GM18517 (cell line): Measurements from ENCODE around the gene VAPA.
A peak's percentile ranks its signal among the peaks of the same experiment; 100 is the strongest.

ENCODE experiments used
- ATAC-seq: cut with Tn5 transposase; IDR thresholded peaks from one replicate; pipeline ENCODE4 v1.9.1; 2021; ENCODE audit warnings: mild to moderate bottlenecking, moderate library complexity; ENCODE audit not compliant: unreplicated experiment

VAPA gene, protein sequence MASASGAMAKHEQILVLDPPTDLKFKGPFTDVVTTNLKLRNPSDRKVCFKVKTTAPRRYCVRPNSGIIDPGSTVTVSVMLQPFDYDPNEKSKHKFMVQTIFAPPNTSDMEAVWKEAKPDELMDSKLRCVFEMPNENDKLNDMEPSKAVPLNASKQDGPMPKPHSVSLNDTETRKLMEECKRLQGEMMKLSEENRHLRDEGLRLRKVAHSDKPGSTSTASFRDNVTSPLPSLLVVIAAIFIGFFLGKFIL

DNA sequence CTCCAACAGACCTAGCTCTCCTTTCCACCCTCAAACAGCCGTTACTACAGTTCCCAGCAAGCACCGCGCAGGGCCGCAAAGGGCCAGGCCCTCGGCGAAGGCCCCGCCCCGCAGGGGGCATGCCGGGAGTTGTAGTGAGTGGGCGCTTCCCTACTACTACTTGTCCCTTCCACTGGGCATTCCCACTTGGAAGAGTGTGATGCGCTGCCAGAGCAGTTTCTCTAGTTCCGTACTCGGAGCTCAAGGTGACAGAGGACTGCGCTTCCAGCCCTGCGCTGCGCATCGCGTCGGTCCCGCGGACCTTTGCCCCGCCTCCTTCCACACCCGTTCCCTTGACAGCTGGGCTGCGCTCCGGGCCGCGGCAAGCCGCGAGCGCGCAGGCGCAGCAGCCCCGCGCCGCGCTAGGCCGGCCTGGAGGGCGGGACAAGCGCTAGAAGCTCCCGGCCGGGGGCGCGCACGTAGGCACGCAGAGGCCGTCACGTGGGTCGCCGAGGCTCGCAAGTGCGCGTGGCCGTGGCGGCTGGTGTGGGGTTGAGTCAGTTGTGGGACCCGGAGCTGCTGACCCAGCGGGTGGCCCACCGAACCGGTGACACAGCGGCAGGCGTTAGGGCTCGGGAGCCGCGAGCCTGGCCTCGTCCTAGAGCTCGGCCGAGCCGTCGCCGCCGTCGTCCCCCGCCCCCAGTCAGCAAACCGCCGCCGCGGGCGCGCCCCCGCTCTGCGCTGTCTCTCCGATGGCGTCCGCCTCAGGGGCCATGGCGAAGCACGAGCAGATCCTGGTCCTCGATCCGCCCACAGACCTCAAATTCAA is at the start of gene VAPA:
TSS of gene VAPA (plus strand) at position 491 of the 808 bp plus-strand sequence. CDS start at position 732, 241 bp downstream.
- ATAC-seq: peak; percentile 86

DNA sequence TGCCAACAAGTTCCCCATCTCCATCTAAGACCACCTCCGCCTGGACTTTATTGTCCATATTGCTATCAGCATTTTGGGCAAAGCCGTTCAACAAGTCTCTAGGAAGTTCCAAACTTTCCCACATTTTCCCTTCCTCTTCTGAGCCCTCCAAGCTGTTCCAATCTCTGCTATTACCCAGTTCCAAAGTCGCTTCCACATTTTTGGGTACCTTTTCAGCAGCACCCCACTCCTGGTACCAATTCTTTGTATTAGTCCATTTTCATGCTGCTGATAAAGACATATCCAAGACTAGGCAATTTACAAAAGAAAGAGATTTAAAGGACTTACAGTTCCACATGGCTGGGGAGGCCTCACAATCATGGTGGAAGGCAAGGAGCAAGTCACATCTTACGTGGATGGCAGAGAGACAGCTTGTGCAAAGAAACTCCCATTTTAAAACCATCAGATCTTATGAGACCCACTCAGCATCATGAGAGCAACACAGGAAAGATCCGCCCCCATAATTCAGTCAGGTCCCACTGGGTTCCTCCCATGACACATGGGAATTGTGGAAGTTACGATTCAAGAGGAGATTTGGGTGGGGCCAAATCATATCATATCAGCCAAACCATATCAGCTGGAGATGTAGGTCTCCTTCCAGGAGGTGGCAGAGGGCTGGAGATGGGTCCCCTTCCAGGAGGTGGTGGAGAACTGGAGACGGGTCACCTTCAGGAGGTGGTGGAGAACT is 47.9 kb upstream of the VAPA start:
- no peak for ATAC-seq

DNA sequence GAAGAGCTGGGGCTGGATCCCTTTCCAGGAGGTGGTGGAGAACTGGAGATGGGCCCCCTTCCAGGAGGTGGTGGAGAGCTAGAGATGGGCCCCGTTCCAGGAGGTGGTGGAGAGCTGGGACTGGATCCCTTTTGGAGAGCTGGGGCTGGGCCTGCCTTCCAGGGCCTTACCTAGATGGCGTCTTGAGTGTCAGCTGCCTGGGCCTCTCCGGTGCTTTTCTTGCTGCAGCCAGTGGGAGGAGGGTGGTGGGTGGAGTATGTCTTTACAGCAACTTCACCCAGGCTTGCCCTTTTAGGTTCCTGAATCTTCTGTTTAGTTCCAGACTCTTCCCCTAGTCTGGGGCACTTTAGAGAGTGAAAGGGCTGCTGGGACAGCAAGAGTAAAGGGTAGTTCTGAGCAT is 47.2 kb upstream of the VAPA start:
- ATAC-seq: no peak

DNA sequence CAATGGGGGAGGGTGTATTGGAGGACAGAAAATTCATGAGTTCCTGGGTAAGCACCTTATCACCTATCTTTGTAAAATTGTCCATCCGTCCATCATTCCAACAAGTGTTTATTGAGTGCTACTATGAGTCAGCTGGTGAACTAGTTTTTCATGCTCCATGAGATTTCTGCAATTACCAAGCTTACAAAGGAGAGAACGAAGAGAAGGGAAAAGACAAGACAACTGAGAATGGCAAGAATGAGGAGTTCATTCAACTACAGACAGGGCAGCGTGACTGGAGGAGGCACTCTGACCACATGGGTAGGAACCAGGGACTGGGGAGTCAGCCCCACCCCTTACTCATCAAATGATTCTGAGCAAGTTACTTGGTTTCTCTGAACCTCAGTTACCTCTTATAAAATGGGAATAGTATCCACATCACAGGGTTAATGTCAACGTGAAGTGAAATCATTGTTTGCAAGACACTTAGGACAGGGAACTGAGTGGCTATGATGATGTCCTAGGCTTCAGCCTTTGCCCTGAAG is 46.7 kb upstream of the VAPA start:
- ATAC-seq: no peak

DNA sequence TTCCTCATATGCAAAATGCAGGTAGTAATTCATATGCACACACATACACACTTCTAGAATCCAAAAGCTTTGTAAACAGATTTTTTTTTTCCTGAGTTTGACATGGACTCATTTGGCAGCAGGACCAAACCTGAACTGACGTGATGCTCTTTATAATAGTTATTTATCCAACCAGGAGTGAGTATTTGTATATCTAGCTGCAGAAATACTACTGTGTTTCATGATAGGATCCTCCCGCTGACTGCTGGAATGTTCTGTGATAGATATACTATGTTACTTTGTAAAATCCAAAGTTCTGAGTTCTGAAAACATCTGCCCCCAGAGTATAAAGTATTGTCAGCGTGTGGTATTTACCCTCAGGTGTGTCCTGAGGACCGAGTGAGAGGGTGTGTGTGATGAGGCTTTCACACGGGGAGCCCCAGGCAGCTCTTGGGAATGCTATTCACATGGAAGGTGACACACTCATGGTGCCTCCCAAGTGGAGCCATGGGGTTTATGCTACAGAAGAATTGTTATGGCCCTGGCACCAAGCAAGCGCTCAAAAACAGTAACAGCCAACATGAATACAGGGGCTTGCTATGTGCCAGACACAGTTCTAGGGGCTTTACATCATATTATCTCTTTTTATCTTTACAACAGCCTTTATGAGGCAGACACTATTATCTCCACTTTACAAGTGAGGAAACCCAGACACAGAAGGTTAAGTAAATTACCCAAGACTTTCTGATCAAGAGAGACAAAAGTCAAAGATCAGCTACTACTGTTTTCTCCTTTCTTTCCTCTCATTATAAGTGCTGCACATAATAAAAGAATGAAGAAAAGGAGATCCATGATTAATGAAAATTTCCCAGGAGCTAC is 44.7 kb upstream of the VAPA start:
- ATAC-seq: no peak

DNA sequence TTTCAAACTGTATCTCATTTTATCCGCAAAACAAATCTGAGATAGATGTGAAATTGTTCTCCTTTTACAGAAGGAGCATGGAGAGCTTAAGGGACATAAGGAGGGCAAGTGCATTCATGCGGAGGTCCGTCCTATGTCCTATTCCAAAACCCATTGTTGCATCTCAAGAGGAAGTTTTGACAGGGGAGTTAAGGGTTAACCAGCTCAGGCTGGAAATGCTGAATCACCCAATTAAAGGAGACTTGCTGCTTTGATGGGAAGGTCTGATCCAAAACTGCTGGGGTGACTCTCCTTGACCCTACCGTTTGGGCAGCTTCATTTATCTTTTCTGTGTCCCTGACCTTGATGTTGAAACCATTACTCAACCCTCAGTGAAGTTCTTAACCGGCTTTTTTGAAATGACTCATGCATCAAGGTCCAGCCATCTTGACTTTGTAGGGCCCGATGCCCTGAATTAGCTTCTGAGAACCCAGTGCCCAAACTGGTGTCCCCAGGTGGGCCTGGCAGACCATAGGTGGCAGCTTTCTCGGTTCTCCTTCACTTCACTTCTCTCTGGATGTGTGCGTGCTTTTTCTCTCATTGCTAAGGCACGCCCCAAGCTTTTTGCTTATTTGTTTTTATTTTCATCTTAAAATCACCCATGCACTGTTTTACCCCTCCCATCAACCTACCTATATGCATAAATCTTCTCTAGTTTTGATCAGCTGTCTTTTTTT is 43.9 kb upstream of the VAPA start:
- ATAC-seq: peak; percentile 75

DNA sequence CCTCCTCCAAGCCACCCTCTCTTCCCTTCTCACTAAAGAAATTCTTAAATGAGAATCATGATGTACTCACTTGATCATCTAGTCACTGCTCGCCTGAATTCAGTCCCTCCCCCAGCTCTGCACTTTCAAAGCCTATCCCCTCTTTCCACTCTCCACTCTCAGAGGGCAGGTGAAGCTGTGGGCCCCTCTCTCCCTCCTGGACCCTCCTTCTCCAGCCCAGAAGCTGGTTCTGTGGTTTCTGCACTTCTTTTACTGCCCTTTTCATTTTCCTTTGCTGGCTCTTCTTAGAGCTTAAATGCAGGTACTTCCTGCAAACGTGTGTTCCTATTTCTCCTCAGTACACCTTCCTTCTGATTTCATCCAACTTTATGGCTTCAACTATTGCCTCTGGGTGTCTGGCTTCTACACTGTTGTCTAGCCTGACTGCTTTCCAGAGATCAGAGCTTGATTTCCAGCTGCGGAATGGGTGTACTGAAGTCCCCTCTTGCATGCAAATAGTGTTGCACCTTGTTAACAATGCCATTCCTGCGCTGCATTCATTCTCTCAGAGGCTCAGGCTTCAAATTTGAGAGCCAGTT is 43.3 kb upstream of the VAPA start:
- no peak for ATAC-seq

DNA sequence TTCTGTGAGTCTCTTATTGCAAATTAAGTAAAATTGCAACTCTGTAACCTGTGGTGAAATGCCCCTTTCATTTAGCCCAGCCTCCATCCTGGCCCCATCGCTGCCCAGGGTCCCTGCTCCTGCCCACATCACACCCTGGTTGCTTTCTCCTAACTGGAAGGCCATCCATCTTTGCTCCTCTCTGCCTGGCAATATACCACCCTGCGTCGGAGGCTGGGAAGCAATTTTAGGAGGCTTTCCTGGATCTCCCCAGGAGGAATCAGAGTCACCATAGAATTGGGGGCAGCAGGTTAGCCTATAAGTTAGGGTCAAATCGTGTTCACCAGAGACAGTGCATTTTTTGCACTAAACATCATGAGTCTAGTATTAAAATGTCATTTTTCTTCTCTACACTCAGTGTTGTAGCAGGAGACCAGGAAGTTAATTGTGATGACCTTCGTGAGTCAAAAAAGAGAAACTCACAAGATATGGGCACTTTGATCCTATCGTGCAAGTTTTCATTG is 42.5 kb upstream of the VAPA start:
- ATAC-seq: no peak

DNA sequence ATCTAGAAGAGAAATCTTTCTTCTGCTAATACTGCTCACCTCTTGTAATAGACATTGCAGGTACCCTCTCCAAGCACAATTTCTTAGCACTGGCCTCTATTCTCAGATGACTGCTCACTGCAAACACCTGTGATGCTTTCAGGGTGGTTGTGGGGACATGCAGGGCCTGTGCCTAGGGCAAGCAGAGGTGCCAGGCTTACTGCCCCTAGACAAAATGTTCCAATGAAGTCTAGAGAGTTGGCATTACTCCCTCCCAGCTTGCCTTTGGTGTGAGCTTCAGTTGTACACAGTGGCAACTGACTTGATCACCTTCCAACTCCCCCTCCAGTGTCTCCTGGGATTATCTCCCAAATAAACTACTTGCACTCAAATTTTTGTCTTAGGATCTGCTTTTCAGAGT is 41.0 kb upstream of the VAPA start:
- no peak for ATAC-seq

DNA sequence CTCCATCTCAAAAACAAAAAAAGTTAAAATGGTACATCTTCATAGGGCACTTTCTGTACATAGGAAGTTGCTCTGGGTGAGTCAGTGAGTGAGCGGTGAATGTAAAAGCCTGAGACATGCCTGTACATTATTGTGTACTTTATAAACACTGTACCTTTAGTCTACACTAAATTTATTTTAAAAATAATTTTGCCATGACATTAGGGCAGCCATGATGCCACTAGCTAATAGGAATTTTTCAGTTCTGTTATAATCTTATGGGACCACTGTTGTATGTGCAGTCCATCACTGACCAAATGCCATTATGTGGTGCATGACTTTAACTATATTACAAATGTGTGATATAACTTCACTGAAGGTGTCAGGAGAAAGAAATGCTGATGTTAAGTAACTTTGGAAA is 39.1 kb upstream of the VAPA start:
- no peak for ATAC-seq

DNA sequence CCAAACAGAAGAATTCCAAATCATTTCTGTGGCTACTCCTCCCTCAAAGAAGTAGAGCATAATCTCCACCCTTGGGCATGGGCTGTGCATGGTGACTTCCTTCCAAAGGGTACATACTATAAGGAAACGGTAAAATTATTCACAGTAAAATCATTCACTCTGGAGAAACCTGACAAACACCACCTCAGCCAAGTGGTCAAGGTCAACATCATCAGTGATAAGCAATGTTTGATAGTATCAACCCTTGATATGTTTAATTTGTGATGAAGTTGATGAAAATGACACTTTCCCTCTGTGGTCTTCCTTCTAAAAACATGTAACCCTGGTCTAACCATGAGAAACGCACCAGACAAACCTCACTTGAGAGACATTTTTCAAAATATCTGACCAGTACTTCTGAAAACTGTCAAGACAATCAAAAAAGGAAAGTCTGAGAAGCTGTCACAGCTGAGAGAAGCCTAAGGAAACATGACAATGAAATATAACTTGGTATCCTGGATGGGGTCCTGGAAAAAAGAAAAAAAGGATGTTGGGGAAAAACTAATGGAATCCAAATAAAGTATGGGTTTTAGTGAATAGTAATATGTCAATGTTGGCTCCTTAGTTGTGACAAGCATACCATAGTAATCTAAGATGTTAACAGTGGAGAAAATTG is 37.5 kb upstream of the VAPA start:
- ATAC-seq: no peak

DNA sequence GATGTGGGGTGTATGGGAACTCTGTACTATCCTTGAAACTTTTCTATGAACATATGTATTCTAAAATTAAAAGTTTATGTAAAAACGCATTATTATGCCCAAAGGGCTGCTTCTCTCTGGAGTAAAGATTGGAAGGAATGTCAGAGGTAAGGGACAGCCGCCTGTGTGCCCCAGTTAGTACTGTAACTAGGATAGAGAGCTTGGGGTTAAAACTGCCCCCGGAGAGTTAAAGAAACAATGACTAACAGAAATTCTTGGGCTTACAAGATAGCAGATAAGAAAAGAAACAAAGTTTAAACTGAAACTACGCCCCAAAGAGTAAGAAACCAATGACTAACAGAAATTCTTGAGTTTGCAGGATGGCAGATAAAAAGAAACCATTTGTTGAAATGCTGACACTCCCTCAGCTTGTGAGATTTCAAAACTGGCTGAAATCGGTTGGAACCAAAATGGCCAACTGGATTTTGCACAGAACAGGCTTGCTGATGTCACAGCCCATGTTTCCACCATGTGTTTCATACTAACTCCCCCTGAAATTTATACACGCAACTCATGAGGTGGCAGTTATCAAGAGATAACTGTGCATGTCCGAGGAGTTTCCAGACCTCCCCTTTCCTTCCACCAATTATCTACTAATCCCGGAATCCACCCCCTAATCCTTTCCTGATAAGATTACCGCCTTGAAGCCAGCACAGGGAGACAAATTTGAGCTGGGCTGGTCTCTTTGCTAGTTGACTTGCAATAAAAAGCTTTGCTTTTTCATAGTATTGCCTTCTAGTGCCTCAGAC is 36.8 kb upstream of the VAPA start:
- no peak for ATAC-seq

DNA sequence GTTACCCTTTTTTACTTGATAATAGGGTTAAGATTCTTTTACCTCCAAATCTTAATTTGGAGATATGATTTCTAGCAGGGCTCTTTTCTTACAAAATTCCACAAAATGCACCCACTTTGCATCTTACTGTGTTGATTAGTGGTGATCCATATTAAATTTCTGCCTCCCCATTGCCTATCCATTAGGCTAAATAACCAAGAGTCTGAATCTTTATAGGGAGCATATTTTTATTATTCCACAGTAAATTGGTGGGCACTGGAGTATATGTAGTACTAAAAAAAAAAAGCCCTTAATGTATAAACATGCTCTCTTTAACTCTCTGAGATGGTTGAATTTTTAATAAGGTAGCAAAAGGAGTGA is 36.2 kb upstream of the VAPA start:
- no peak for ATAC-seq

DNA sequence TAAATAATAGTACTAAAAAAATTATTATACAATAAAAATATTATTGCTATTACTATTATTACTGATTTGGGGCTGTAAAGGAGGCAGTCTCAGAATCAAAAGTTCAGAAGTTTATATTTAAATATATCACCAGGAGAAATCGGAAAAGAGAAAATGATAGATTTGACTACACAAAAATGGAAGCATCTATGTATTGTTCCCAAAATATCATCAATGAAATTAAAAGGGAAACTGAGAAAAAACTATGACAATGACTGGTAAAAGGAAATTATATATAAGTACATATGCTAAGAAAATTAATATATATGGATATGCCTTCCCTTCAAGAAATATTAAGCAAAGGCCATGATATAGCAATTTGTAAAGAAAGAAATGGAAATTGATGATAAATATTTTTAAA is 35.7 kb upstream of the VAPA start:
- no peak for ATAC-seq

DNA sequence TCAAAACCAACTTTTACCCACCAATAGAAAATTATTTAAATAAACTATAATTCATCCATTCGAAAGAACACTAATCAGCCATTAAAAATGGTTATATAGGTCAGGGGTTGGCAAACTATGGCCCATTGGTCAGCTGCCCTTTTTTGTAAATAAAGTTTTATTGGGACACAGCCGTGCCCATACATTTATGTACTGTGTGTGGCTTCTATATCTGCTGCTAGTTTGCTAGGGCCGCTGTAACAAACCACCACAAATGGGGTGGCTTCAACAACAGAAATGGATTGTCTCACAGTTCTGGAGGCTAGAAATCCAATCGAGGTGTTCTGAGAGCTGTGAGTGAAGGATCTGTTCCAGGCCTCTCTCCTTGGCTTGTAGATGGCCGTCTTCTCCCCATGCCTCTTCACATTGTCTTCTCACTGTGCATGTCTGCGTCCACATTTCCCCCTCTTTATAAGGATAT is 35.0 kb upstream of the VAPA start:
- ATAC-seq: no peak

DNA sequence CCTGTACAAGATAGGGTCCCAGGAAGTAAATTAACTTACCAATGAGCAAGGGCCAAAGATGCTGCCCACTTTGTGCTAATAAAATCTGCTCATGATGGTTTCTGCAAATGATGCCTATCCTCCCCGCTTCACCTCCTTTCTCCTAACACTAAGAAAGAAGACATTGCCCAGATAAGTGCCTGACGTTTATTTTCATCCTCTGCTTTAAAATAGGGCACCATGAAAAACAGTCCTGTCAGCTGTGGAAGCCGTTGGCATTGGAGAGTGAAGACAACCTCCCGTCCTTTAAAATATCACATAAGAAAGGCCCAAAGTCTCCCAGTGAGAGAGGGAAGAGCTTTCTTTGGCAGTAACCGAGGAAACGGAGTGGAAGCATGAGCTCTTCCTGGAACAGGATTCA is 29.7 kb upstream of the VAPA start:
- no peak for ATAC-seq

DNA sequence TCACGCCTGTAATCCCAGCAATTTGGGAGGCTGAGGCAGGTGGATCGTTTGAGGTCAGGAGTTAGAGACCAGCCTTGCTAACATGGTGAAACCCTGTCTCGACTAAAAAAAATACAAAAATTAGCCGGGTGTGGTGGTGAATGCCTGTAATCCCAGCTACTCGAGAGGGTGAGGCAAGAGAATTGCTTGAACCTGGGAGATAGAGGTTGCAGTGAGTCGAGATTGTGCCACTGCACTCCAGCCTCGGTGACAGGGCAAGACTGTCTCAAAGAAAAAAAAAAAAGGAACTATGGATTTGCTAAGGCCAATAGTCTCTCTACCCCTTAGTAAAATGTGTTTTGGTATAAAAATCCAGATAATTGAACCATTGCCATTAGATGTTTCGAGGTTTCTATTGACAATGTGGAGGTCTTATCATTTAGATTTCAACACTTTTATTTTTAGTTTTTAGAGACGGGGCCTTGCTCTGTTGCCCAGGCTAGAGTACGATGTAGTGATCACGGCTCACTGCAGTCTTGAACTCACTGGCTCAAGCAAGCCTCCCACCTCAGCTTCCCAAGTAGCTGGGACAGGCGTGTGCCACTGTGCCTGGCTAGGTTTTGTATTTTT is 29.2 kb upstream of the VAPA start:
- no peak for ATAC-seq
